Measurements from ENCODE around the gene TMEM101.
"Not testable (repeated sequence)": the region's sequence is repeated elsewhere in the genome, so short reads cannot be mapped to it uniquely, and the experiment has no call there.

The TMEM101 gene

GRCh38 chr17:44053125-44053872 is 38.5 kb upstream of the TMEM101 start:
- no peak overlapping the region for H3K4me3 ChIP-seq (ENCODE audit: control insufficient read depth, low read depth, low read length)
- no peak for TF ChIP-seq CTCF (IDR thresholded peaks at IDR 0.05; ENCODE audit: control insufficient read depth, insufficient read depth, low read depth, low read length, missing control alignments)
- no peak for DNase-seq (ENCODE audit: low read depth)

- no peak for TF ChIP-seq CTCF (IDR thresholded peaks at IDR 0.05; ENCODE audit: control insufficient read depth, insufficient read depth, low read depth, low read length, missing control alignments)
- no peak for DNase-seq (ENCODE audit: low read depth)
- H3K4me3 ChIP-seq (ENCODE audit: control insufficient read depth, low read depth, low read length): no peak overlapping the region
Measured at GRCh38 chr17:44049294-44050060, 34.7 kb upstream of the TMEM101 start.

GRCh38 chr17:44046893-44047292 is 32.1 kb upstream of the TMEM101 start:
- not testable (repeated sequence) for H3K4me3 ChIP-seq (ENCODE audit: control insufficient read depth, low read depth, low read length); DNase-seq (ENCODE audit: low read depth)

GRCh38 chr17:44045486-44045885 is 30.7 kb upstream of the TMEM101 start:
- H3K4me3 ChIP-seq (ENCODE audit: control insufficient read depth, low read depth, low read length): no peak overlapping the region
- TF ChIP-seq CTCF (IDR thresholded peaks at IDR 0.05; ENCODE audit: control insufficient read depth, insufficient read depth, low read depth, low read length, missing control alignments): no peak
- DNase-seq (ENCODE audit: low read depth): no peak

- DNase-seq (ENCODE audit: low read depth): no peak
- H3K4me3 ChIP-seq (ENCODE audit: control insufficient read depth, low read depth, low read length): no peak overlapping the region
- no peak for TF ChIP-seq CTCF (IDR thresholded peaks at IDR 0.05; ENCODE audit: control insufficient read depth, insufficient read depth, low read depth, low read length, missing control alignments)
Measured at GRCh38 chr17:44044071-44044470, 29.3 kb upstream of the TMEM101 start.

- DNase-seq (ENCODE audit: low read depth): peak; percentile 58
- H3K4me3 ChIP-seq (ENCODE audit: control insufficient read depth, low read depth, low read length): no peak overlapping the region
- TF ChIP-seq CTCF (IDR thresholded peaks at IDR 0.05; ENCODE audit: control insufficient read depth, insufficient read depth, low read depth, low read length, missing control alignments): no peak
Measured at GRCh38 chr17:44043272-44043696, 28.5 kb upstream of the TMEM101 start.

Data from AG09309 (cell line).